PC-3 (cell line): ENCODE measurements around the gene DCLRE1C. TPM values are rescaled to one million over a fixed set of nuclear protein-coding genes. Genes with fewer than 3 reads are reported as not detected.
A peak's percentile ranks its signal among the peaks of the same experiment; 100 is the strongest.

Experiments
- ATAC-seq: fragments of 200-7000 bp; cut with Tn5 transposase; 2 replicates; pipeline ENCODE4 v1.9.1; 2020; ENCODE audit warnings: mild to moderate bottlenecking, moderate library complexity
- BruUV-seq: library from RNA; stranded (reverse); fragments of 400-500 nt; replicated peaks from 2 replicates; lab custom pipeline; 2021; lab: Mats Ljungman, UMichigan
- CTCF ChIA-PET: fragments of 300-600 bp; sonication (Branson Sonifier 250); formaldehyde crosslinking; loops from one replicate; lab custom pipeline; 2022; ENCODE audit warnings: antibody characterized with exemption; lab: Charles Lee
- POLR2A ChIA-PET: fragments of 300-600 bp; sonication (Branson Sonifier 250); formaldehyde crosslinking; loops from one replicate; lab custom pipeline; 2022; ENCODE audit warnings: antibody characterized with exemption; ENCODE audit not compliant: unreplicated experiment; lab: Charles Lee
- DNase-seq: peaks from one replicate; pipeline ENCODE4 v3.0.0-alpha.2; 2015
- H2AFZ ChIP-seq: fragments of 300-600 bp; sonication (generic); 2 replicates; pipeline ENCODE4 v1.6.0; 2016; ENCODE audit warnings: antibody characterized with exemption, low read length
- H3F3A ChIP-seq: fragments of 300-600 bp; sonication (generic); one replicate; pipeline ENCODE4 v1.6.0; 2017; ENCODE audit warnings: antibody characterized with exemption, low read length, control low read depth, mild to moderate bottlenecking; ENCODE audit not compliant: unreplicated experiment
- H3K27ac ChIP-seq: fragments of 300-600 bp; sonication (generic); 2 replicates; pipeline ENCODE4 v1.5.1; 2016; ENCODE audit warnings: mild to moderate bottlenecking, low read length
- H3K27me3 ChIP-seq: fragments of 300-600 bp; sonication (generic); 2 replicates; pipeline ENCODE4 v1.6.1; 2016; ENCODE audit warnings: low read length, mixed read lengths
- H3K36me3 ChIP-seq: fragments of 300-600 bp; sonication (generic); 2 replicates; pipeline ENCODE4 v1.6.1; 2016; ENCODE audit warnings: low read depth, mixed run types, low read length, mixed read lengths
- H3K4me1 ChIP-seq: fragments of 300-600 bp; sonication (generic); 2 replicates; pipeline ENCODE4 v1.5.1; 2016; ENCODE audit warnings: low read length; ENCODE audit not compliant: insufficient read depth
- H3K4me2 ChIP-seq: fragments of 300-600 bp; sonication (generic); 2 replicates; pipeline ENCODE4 v1.6.0; 2016; ENCODE audit warnings: low read length
- H3K4me3 ChIP-seq: fragments of 300-600 bp; sonication (generic); 2 replicates; pipeline ENCODE4 v1.5.1; 2016; ENCODE audit warnings: mild to moderate bottlenecking, low read length, mixed read lengths
- H3K79me2 ChIP-seq: fragments of 300-600 bp; sonication (generic); 2 replicates; pipeline ENCODE4 v1.6.1; 2017; ENCODE audit warnings: low read length, mixed read lengths
- H3K9ac ChIP-seq: fragments of 300-600 bp; sonication (generic); 2 replicates; pipeline ENCODE4 v1.6.0; 2016; ENCODE audit warnings: mild to moderate bottlenecking, low read length
- H3K9me2 ChIP-seq: fragments of 300-600 bp; sonication (generic); replicated peaks from 2 replicates; pipeline ENCODE4 v1.6.1; 2016; ENCODE audit warnings: mixed run types, low read length, mixed read lengths
- H3K9me3 ChIP-seq: fragments of 300-600 bp; sonication (generic); 2 replicates; pipeline ENCODE4 v1.6.1; 2016; ENCODE audit warnings: low read length, mixed read lengths
- H4K20me1 ChIP-seq: fragments of 300-600 bp; sonication (generic); 2 replicates; pipeline ENCODE4 v1.6.1; 2016; ENCODE audit warnings: low read length, mixed read lengths
- EZH2 ChIP-seq: fragments of 300-600 bp; sonication (generic); IDR thresholded peaks from one replicate; pipeline ENCODE4 v1.6.1; 2017; ENCODE audit warnings: antibody characterized with exemption, mild to moderate bottlenecking, low read length; ENCODE audit not compliant: unreplicated experiment
- EZH2phosphoT487 ChIP-seq: fragments of 300-600 bp; sonication (generic); IDR thresholded peaks from 2 replicates; pipeline ENCODE4 v1.6.1; 2018; ENCODE audit warnings: mild to moderate bottlenecking, antibody characterized with exemption, low read length, borderline replicate concordance
- intact Hi-C: fragments of 100-400 bp; cut with micrococcal nuclease; formaldehyde crosslinking; loops from 2 replicates; pipeline ENCODE4 v1.9.0; 2023
- total RNA-seq: library from RNA; depleted of rRNA; stranded (reverse); fragments of >200 nt; gene quantifications from 2 replicates; pipeline ENCODE4 v1.2.3, GENCODE V29; 2014
- TF ChIP-seq, protein P1 (sequence below): fragments of 300-600 bp; sonication (generic); conservative IDR thresholded peaks from 2 replicates; pipeline ENCODE4 v1.5.1; 2017; ENCODE audit warnings: antibody characterized with exemption, low read depth, mild to moderate bottlenecking, low read length

DCLRE1C gene
- total RNA-seq, 1 experiment from 2014 or later: 9.8 TPM

DNA sequence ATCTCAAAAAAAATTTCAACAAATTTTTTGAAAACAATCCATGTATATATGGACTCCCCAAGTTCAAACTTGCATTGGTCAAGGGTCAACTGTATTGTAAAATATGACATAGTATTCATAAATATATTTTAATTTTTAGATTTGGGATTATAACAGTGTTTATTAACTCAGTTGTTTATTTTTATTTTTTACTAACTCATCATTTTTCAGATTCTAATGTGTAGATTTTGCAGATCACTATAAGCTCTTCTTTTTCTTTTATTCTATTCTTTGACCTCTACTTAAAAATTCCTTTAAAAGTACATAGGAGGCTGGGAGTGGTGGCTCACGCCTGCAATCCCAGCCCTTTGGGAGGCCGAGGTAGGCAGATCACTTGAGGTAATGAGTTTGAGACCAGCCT, 14.0 kb upstream of the DCLRE1C start:
- DNase-seq: no peak
- Histone ChIP-seq H3K27ac (no peak overlapping the region), H3K4me2 (no peak overlapping the region), H3K27me3 (no peaks in the 10 kb centered on the region), H3K4me1 (no peaks in the 10 kb centered on the region), H3K9ac (no peak overlapping the region), H2AFZ (no peak overlapping the region), H3K9me2 (no peaks in the 10 kb centered on the region), H3F3A (no peaks in the 10 kb centered on the region), H3K4me3 (no peak overlapping the region), H3K36me3 (no peaks in the 10 kb centered on the region), H3K79me2 (no peaks in the 10 kb centered on the region), H4K20me1 (no peaks in the 10 kb centered on the region), H3K9me3 (no peaks in the 10 kb centered on the region)
- ChIA-PET POLR2A (no interaction called here), CTCF (no interaction called here)
- intact Hi-C loops: no loop called here
- TF ChIP-seq, protein P1, sequence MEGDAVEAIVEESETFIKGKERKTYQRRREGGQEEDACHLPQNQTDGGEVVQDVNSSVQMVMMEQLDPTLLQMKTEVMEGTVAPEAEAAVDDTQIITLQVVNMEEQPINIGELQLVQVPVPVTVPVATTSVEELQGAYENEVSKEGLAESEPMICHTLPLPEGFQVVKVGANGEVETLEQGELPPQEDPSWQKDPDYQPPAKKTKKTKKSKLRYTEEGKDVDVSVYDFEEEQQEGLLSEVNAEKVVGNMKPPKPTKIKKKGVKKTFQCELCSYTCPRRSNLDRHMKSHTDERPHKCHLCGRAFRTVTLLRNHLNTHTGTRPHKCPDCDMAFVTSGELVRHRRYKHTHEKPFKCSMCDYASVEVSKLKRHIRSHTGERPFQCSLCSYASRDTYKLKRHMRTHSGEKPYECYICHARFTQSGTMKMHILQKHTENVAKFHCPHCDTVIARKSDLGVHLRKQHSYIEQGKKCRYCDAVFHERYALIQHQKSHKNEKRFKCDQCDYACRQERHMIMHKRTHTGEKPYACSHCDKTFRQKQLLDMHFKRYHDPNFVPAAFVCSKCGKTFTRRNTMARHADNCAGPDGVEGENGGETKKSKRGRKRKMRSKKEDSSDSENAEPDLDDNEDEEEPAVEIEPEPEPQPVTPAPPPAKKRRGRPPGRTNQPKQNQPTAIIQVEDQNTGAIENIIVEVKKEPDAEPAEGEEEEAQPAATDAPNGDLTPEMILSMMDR: no peak
- TF ChIP-seq EZH2: no peak
- no peak for TF ChIP-seq EZH2phosphoT487
- BruUV-seq: no TSS peak
- no peak for ATAC-seq

DNA sequence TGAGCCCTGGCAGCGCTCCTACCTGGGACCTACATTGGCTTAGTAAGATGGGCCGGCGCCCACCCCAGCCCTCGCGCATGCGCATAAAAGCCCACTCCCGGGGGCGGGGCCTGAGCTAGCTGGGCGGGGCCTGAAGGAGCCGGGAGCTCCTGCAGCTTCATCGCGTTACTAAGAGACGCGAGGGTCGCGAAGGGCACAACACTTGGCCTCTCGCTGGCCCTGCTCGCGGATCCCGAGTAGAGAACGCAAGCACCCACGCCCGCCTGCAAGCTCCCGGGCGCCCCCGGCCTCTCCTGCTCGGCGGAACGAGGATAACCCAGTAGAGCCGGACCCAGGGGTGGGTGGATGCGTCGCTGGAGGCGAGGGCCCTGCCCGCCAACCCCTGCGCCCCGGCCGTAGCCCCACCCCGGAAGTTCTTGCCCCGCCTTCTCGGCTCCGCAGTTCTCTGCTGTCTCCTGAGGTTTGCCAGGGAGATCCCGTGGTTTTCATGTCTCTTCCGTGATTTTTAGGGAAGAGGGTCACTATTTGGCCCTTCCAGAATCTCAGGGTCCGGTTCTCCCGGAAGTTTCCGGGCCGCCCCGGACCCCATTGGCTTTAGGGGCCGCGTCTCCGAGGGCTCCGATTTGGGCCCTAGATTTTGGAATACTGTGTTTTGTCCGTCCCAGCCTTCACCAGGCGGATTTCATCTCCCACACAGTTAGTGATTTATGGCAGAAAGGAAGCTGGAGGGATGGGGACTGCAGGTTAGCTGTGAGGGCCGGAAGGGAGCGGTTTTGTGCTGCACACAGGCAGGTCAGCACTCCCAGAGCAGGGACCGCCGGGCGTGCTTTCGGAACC, 5.5 kb upstream of the DCLRE1C start, which contains the start of gene MEIG1:
TSS of gene MEIG1 (plus strand) at position 168 of the 837 bp plus-strand sequence. CDS start 7,081 bp downstream, outside the sequence.
- TF ChIP-seq EZH2phosphoT487: no peak
- no peak for TF ChIP-seq EZH2
- TF ChIP-seq, protein P1: no peak
- peak within 1 kb of the TSS; percentile 96 for H3K9ac ChIP-seq
- ChIA-PET POLR2A (interaction anchor here (0.6 to 0.7 kb wide), 5 partner anchors 27 to 768 kb away, joined by 3 to 5 read pairs (median 3); no protein-coding TSS in a partner anchor), CTCF (no interaction called here)
- no peaks in the 10 kb centered on the region for H3K36me3 ChIP-seq
- peak within 1 kb of the TSS; percentile 84 for H3K4me3 ChIP-seq
- DNase-seq (peak; percentile 76), ATAC-seq (peak; percentile 91)
- no peaks in the 10 kb centered on the region for H4K20me1 ChIP-seq
- peak within 1 kb of the TSS; percentile 94 for H3K27ac ChIP-seq
- H3K9me2 ChIP-seq: no peaks in the 10 kb centered on the region
- H2AFZ ChIP-seq: peak within 1 kb of the TSS; percentile 88
- H3K9me3 ChIP-seq: no peaks in the 10 kb centered on the region
- BruUV-seq: no TSS peak
- H3K27me3 ChIP-seq: no peaks in the 10 kb centered on the region
- H3K4me1 ChIP-seq: peaks cover 8% of the 10 kb centered on the region
- no peaks in the 10 kb centered on the region for H3K79me2 ChIP-seq
- peaks cover 4% of the 10 kb centered on the region for H3F3A ChIP-seq
- H3K4me2 ChIP-seq: peak within 1 kb of the TSS; percentile 95
- intact Hi-C loops: no loop called here

DNA sequence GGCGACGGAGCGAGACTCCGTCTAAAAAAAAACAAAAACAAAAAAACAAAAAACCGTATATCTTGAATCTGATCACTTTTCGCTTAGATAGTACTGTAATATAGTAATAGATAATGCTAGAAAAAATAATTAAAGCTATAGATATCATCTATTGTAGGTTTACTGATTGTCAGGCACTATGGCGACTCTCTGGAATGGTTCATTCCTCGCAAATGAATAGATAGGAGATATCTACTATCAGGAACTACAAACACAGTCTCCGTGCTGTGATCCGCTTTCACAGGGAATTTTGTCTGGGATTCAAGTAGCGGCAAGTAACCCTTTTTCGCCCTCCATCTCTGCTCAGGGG, 5.0 kb upstream of the DCLRE1C start:
- H3K36me3 ChIP-seq: no peaks in the 10 kb centered on the region
- CTCF ChIA-PET: no interaction called here
- peaks cover 8% of the 10 kb centered on the region for H3K4me1 ChIP-seq
- H3K4me3 ChIP-seq: peak overlapping the region; percentile 84
- no peaks in the 10 kb centered on the region for H3K9me2 ChIP-seq
- BruUV-seq: TSS peak; percentile 80
- POLR2A ChIA-PET: interaction anchor here (0.7 kb wide), 1 partner anchor 26 kb away, joined by 3 read pairs; no protein-coding TSS in a partner anchor
- H4K20me1 ChIP-seq: no peaks in the 10 kb centered on the region
- no peak for DNase-seq
- H3K4me2 ChIP-seq: peak overlapping the region; percentile 95
- no peak for ATAC-seq
- TF ChIP-seq EZH2phosphoT487: no peak
- no peak for TF ChIP-seq EZH2
- TF ChIP-seq, protein P1: no peak
- peaks cover 4% of the 10 kb centered on the region for H3F3A ChIP-seq
- H3K9ac ChIP-seq: peak overlapping the region; percentile 96
- H3K27me3 ChIP-seq: no peaks in the 10 kb centered on the region
- H3K79me2 ChIP-seq: no peaks in the 10 kb centered on the region
- peak overlapping the region; percentile 88 for H2AFZ ChIP-seq
- intact Hi-C loops: no loop called here
- H3K9me3 ChIP-seq: no peaks in the 10 kb centered on the region
- no peak overlapping the region for H3K27ac ChIP-seq
